Measurements from ENCODE around the gene VPS13D.

DNA sequence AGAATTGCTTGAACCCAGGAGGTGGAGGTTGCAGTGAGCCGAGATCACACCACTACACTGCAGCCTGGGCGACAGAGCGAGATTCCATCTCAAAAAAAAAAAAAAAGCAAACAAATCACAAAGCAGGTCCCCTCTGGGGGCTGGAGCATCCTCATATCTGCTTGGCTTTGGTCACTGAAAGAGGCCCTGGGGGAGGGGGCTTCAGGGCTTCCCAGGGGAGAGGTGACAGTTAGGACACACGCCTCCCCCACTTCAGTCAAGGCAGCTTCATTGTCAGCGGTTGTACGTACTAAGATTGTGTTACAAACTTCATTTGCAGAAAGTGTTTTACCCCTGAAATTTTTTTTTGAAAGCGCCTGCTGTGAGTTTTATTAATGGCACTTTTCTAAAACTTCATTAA is 257.7 kb downstream of the VPS13D start:
- no peak for TF ChIP-seq POLR2A (IDR thresholded peaks at IDR 0.05)
- TF ChIP-seq, protein P1, sequence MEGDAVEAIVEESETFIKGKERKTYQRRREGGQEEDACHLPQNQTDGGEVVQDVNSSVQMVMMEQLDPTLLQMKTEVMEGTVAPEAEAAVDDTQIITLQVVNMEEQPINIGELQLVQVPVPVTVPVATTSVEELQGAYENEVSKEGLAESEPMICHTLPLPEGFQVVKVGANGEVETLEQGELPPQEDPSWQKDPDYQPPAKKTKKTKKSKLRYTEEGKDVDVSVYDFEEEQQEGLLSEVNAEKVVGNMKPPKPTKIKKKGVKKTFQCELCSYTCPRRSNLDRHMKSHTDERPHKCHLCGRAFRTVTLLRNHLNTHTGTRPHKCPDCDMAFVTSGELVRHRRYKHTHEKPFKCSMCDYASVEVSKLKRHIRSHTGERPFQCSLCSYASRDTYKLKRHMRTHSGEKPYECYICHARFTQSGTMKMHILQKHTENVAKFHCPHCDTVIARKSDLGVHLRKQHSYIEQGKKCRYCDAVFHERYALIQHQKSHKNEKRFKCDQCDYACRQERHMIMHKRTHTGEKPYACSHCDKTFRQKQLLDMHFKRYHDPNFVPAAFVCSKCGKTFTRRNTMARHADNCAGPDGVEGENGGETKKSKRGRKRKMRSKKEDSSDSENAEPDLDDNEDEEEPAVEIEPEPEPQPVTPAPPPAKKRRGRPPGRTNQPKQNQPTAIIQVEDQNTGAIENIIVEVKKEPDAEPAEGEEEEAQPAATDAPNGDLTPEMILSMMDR (IDR thresholded peaks at IDR 0.05 in 4 of 5, conservative IDR thresholded peaks at IDR 0.05 in 1 of 5): no peak
